ENCODE results near the gene UBA5.
"Not testable (repeated sequence)": the region's sequence is repeated elsewhere in the genome, so short reads cannot be mapped to it uniquely, and the experiment has no call there.

Gene UBA5
- 16.2 to 43.1 (median 27.1) reads per million in 17 experiments for total RNA-seq

- peak; percentile 65 to 82 (median 74) for DNase-seq
Measured at GRCh38 chr3:132660052-132660810, at the start of gene UBA5. UBA5 (plus strand) TSS chr3:132660329; CDS start chr3:132660538, 209 bp downstream.

- not testable (repeated sequence) for DNase-seq
Measured at GRCh38 chr3:132615301-132615700, 44.8 kb upstream of the UBA5 start.

GRCh38 chr3:132615881-132616280, 44.2 kb upstream of the UBA5 start:
- DNase-seq, result no peak

GRCh38 chr3:132616780-132617179, 43.3 kb upstream of the UBA5 start:
- no peak for DNase-seq

- DNase-seq, result no peak
Measured at GRCh38 chr3:132622148-132622547, 38.0 kb upstream of the UBA5 start.

- DNase-seq, result peak in 2 of 4 experiments; percentile 25 to 50
Measured at GRCh38 chr3:132622761-132623160, 37.4 kb upstream of the UBA5 start.

GRCh38 chr3:132623646-132624045, 36.5 kb upstream of the UBA5 start:
- no peak for DNase-seq

GRCh38 chr3:132624790-132625189, 35.3 kb upstream of the UBA5 start:
- no peak for DNase-seq

- peak in 2 of 4 experiments; percentile 12 to 13 for DNase-seq
Measured at GRCh38 chr3:132625613-132626012, 34.5 kb upstream of the UBA5 start.

- no peak for DNase-seq
Measured at GRCh38 chr3:132626955-132627354, 33.2 kb upstream of the UBA5 start.

GRCh38 chr3:132628157-132628556, 32.0 kb upstream of the UBA5 start:
- no peak for DNase-seq

- peak in 2 of 4 experiments; percentile 23 to 39 for DNase-seq
Measured at GRCh38 chr3:132629928-132630327, 30.2 kb upstream of the UBA5 start.

- DNase-seq, result no peak
Measured at GRCh38 chr3:132630612-132631011, 29.5 kb upstream of the UBA5 start.

GRCh38 chr3:132635052-132635451, 25.1 kb upstream of the UBA5 start:
- no peak for DNase-seq

GRCh38 chr3:132637590-132637989, 22.5 kb upstream of the UBA5 start:
- DNase-seq, result no peak

- no peak for DNase-seq
Measured at GRCh38 chr3:132638706-132639105, 21.4 kb upstream of the UBA5 start.

- DNase-seq, result not testable (repeated sequence)
Measured at GRCh38 chr3:132641427-132641826, 18.7 kb upstream of the UBA5 start.

- peak in 2 of 4 experiments; percentile 69 to 78 for DNase-seq
Measured at GRCh38 chr3:132641837-132642538, 18.1 kb upstream of the UBA5 start.

GRCh38 chr3:132642539-132642847, 17.6 kb upstream of the UBA5 start:
- no peak for DNase-seq

GRCh38 chr3:132643366-132643765, 16.8 kb upstream of the UBA5 start:
- DNase-seq, result no peak

- DNase-seq, result no peak
Measured at GRCh38 chr3:132645058-132645457, 15.1 kb upstream of the UBA5 start.

GRCh38 chr3:132650153-132650552, 10.0 kb upstream of the UBA5 start:
- no peak for DNase-seq

- DNase-seq, result peak in 2 of 4 experiments; percentile 1 to 4
Measured at GRCh38 chr3:132652640-132653270, 7.4 kb upstream of the UBA5 start.

- DNase-seq, result no peak
Measured at GRCh38 chr3:132654190-132654589, 5.9 kb upstream of the UBA5 start.
